HG02840 (cell line): ENCODE results near the gene SAMD5.

ENCODE experiments used
- ATAC-seq: cut with Tn5 transposase; IDR thresholded peaks from one replicate; pipeline ENCODE4 v1.9.1; 2021; ENCODE audit warnings: mild to moderate bottlenecking, moderate library complexity, moderate number of reproducible peaks; ENCODE audit not compliant: unreplicated experiment, low FRiP score

Gene SAMD5

DNA sequence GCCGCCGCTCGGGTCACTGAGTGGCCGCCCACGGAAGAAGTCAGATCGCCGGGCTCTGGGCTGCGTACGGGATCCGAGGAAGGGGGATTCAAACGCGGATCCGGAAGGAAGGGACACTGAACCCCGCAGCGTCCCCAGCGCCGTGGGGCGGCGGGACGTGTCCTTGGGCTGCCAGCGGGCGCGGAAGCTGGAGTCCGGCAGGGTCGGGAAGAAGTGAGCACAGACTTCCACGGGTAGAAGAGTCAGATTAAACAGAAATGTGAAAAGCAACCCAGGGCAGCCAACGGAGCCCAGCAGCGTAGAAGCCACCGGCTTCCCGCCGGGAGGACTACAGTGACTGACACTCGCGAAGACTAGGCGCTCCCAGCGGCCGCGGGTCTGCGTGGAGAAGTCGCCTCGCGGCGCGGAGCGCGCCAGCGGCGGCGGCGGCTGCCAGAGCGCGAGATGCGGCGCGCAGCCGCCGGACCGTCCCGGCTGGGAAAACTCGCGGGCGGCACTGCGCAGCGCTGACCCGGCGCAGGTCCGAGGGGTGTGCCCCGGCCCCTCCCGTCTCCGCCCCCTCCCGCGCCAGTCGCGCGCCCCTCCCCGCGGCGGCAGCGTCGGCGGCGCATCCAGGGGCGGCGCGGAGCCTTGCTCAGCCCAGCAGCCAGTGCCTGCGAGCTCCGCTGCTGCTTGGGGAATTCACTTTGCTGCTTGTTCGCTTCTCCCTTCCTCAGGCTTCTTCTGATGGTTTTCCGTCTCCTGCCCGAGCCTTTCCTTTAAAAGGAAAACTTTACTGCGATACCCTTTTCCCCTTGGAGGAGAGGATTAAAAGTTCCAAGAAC, at the start of gene SAMD5:
TSS of gene SAMD5 (plus strand) at position 649 of the 824 bp plus-strand sequence. CDS start 239 bp downstream, outside the sequence.
- peak; percentile 58 for ATAC-seq

DNA sequence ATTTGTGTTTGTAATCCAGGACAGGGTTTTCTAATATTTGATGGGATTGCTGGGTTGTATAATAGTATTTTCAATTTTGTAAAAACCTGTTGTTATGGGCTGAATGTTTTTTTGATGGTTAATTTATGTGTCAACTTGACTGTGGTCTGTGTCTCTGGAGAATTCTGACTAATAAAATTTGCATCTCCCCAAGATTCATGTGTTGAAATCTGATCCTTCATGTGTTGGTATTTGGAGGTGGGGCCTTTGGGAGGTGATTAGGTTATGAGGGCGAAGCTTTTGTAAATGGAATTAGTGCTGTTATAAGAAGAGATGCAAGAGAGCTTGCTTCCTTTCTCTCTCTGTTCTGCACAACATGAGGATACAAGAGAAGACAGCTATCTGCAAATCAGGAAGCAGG, 48.7 kb upstream of the SAMD5 start:
- ATAC-seq = no peak

DNA sequence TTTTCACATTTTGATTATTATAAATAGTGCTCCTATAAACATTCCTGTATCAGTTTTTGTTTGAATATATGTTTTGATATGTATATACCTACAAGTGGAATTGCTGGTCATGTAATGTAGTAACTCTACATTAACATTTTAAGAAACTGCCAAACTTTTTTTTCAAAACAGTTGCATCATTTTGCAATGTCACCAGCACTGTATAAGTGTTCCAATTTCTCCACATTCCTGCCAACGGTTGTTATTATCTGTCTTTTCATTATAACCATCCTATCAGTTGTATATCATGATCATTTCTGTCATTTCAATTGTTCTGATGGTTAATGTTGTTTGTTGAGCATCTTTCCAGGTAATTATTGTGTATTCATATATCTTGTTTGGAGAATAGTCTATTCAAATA, 44.8 kb upstream of the SAMD5 start:
- no peak for ATAC-seq

DNA sequence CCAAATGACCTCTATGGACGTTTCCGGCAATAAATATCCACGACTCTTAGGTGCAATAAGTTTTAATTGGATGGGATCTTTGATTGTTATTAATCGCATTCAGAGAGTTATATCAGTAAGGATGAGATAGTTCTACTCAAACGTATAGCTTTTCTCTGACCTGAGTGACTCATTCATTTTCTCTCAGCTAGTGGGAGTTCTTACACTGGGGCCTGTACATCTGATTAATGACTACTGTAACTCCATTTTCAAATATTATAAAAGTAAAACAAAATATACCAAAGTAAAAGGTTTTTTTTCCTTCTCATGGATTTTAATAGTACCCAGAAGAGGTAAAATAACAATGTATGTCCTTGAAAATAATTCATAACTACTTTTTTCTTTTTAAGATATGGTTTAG, 41.1 kb upstream of the SAMD5 start:
- no peak for ATAC-seq

DNA sequence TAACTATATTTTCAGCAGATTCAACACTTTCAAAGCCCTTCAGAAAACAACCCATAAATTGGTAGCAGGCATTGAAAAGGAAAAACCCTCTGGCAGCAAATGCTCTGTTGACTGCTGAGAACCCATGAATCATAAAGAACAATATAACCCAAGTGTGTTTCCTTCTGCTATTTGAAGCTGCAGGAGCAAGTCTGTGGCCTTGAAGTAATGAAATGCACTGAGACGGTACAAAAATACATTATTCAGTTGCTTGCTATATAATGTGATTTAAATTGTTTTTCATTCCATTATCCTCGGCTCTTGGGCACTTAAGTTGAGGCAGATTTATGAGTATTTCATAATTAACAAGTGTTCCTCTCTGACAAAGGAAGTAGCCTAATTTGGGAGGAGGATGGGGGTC, 40.6 kb upstream of the SAMD5 start:
- ATAC-seq = no peak

DNA sequence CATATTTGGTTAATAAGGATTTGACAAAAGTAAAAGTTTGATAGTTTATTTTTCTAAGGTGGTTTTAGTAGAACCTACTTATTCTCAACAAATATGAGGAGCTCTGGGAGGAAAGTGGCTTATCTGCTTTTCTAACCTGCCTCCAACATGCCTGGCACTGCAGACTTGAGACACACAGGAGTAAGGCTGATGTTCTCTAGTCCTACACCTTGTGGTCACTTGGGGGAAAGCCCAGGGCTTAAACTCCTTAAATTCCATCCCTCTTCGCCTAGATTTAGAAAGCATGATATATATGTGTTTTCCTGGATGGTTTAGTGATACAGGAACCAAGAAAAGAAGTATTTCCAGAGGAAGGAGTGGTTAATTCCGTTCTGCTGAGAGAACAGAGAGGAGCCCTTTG, 39.9 kb upstream of the SAMD5 start:
- no peak for ATAC-seq

DNA sequence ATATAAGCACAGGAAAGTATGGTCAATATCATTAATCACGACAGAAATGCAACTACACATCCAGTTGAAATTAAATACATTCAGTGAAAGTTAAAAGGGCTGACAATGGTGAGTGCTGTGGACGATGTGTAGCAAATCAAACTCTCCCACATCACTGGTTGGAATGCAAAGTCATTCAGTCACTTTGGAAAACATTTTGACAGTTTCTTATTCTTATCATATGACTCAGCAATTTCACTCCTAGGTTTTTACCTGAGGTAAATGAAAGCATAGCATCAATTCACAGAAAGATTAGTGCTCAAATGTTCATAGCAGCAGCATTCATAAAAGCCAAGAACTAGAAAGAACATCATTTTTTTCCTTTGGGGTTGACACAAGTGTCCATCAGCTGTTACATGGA, 28.6 kb upstream of the SAMD5 start:
- no peak for ATAC-seq

DNA sequence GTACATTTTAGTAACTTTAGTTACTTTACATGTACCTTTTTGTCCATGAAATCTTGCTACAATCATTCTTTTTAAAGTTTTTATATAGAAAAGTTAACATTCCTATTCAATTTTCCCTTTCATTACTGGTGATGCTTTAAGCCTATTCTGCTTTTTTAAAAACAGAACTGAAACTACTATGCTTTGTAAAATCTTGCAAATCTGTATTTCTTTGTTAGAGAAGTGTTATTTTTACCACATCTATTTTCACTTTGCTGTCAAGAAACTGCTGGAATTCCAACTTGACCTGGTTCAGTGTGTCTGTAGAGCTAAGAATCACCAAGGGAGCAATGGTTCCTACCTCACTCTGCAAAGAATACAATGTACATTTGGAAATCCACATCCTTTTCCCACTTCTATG, 21.8 kb upstream of the SAMD5 start:
- no peak for ATAC-seq

DNA sequence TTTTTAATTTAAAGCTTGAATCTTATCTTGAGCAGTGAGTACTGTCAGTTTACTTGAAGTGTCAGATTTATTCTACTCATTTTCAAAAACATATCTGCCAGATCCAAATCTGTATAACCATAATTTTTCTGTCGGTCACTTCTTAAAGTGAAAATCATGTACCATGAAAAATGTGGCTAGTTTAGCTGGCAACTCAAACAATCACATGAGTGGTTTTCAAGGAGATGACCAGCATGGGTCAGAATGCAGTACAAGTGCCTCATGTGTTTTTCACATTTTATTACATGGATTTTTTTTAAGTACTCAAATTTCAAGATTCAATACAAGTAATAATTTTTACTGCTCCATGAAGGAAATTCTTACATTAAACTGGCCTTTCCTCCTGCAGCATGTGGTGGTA, 11.0 kb upstream of the SAMD5 start:
- no peak for ATAC-seq

DNA sequence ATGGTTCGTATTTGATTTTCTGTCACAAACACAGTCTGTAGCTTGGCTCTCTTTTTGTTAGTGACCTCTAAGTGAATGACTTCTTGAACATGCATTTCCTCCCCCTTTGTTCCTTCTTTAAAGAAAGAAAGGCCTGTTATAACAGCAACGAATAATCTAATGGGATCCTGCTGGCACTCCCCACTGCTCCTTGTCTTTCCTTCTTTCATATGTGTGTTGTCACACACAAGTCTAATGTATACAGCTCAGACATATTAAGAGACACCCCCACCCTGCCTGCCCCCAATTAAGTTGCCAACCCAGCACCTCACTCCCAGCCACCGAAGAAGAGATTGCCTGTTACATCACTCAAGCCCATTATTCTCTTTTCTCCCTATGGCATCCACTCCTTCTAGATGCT, 4.9 kb upstream of the SAMD5 start:
- no peak for ATAC-seq

DNA sequence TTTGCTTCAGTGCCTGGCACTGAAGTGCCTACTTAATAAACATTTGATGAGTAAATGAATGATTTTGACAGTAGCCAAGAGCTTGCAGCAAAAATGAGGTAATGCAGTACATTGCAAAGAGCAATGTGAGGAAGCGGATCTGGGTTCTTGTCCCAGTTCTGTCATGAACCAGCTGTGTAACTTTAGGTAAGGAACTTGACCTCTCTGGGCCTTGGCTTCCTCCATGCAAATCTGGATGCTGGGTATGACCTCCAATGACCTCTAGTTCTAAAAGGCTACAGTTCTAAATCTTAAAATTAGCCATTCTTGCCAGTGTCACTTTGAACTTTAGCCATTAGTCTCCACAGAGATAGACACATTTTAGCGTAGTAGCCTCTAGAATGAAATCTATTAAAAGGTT, 3.6 kb upstream of the SAMD5 start:
- ATAC-seq = no peak

DNA sequence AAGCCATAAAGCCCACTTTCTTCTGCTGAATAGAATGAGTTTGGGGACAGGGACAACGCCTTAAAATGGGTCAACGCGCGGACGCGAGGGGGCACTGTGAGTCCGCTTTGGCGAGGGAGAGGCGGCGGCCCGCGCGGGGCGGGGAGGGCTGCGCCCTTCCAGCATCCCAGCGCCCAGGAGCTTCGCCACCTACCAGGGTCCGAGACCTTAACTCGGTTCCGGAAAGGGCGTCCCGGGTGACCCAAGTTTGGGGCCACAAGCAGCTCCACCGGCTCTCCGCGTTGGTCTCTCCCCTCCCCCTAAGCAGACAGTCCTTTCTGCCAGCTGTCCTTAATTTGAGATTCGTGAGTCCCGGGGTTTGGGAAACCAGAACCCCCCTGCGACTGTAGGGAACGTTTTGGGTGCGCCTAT, 1.8 kb upstream of the SAMD5 start:
- no peak for ATAC-seq

DNA sequence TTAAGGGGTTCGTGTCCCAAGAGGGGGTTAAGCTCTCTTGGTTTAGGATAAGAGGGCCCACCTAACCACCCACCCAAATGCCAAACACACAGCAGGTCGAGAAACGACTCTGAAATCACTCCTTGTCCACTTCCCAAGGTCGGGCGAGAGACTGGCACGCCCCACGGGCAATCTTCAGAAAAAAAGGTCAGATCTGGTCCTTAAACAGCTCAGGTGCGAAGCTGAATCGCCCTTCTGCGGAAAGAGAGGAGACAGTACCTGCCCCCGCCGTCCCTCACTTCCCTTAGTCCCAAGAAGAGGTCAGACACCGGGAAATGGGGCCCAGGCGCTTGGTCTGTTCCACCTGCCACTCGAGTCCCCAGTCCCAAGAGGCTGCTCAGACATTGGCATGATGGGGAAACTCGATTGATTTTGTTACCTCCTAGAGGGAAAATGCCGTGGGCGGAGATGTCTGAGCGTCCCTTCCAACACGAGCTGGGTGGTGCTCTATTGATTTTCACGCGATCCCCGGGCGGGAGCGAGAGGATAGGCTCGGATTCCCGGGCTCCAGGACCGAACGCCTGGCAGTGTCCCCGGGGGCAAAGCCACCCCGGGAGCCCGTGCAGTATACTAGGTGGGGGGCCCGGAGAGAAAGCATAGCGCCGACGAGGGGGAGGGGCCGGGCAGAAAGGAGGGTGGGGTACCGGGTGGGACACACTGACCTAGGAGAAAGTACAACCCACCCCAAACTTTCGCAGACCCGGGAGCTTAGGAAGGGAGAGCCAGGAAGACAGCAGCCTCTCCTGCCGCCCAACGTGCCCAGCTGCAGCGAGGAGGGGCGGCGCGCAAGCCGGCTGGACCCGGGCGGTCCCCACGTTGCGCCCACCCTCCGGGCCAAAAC, 1.1 kb upstream of the SAMD5 start:
- ATAC-seq = no peak

DNA sequence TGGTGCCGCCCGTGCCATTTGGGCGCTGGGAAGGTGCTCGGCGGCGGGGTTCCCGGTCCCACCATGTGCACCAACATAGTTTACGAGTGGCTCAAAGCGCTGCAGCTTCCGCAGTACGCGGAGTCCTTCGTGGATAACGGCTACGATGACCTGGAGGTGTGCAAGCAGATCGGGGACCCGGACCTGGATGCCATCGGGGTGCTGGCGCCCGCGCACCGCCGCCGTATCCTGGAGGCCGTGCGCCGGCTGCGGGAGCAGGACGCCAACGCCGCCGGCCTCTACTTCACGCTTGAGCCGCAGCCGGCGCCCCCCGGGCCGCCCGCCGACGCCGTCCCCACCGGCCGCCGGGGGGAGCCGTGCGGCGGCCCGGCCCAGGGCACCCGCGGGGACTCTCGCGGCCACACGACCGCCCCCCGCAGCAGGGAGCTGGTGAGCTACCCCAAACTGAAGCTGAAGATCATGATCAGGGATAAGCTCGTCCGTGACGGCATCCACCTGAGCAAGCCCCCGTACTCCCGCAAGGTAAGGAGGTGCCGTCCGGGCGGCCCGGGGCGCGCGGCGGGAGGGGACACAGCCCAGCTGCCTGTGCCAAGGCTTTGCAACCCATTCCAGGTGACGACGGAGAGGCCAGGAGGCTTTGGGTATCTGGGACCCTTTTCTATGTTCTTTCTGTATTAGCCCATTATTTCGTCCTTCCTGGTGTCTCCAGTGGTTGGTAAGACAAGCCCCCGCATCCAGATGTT, 547 bp downstream of the SAMD5 start:
- no peak for ATAC-seq

DNA sequence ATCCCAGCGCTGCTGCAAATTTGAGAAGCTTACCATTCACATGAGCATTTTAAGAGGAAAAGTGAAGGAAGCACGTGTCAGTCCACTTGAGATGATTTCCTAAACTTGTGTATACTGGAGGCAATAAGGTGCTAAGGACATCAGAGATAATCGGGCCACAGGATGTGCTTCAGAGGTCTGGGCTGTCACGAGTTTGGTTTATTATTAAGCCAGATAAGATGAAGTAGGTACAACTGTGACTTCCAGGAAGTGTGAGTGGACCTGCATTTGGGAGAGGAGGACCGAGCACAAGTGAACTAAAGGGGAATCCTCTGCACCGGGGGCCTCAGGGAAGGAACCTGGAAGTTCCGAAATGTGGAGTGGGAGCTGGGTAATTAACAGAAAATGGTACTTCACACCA, 1.4 kb downstream of the SAMD5 start:
- ATAC-seq = peak; percentile 44

DNA sequence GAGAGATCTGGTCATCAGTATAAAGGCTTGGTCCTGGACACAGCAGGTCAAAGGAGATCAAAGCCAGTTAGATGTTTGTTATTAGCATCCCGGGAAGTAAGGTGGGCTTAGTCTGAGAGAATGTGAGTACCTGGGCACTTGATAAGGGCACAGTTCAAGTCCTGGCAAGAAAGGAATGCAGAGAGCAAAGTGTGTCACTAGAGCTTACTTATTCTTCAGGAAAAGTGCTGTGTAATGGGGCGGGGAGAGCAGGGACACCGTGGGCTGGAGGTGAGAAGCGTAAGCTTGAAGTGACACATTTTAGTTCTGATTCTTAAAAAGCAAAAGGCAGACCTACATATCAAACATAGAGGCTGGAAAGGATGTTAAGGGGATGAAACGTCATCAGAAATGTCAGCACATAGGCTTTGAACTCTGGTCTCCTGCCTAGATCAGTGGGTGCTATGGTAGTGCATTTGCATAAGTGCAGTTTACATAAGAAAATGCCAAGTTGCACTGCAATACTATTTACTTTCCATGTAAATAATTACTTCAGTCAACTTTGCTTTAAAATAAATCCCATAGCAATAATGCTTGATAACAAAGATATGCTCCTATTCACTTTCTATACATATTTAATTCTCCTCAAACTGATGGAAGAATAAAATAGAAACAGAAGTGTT, 2.6 kb downstream of the SAMD5 start:
- ATAC-seq = no peak

DNA sequence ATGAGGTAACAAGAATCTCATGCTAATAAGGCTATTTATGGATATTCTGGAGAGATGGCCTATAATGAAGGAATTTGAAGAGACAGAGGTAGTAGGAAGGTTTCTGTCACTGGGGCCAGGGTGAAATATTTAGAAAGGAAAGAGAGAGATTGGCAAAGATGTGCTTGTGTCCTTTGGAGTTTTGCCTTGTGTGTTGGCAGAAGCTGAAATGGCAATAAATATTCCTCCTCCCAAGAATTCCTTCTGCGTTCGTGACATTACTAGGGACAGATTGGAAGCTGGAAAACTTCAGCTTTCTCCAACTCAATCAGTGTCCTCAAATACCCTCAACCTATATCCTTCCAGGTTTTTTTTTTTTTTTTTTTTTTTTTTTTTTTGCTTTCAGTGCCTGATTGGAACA, 6.3 kb downstream of the SAMD5 start:
- ATAC-seq = no peak

DNA sequence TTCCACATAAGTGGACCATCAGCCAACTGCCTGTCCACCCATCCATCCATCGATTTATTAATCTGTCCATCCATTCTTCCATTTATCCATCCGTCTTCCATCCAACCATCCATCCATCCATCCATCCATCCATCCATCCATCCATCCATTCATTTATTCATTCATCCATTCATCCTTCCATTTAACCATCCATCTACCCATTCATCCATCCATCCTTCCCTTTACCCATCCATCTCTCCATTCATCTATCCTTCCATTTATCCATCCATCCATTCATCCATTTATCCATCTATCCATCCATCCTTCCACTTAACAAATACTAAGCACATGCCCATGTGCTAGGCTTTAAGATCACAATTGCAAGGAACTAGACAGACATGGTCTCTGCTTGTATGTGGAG, 6.8 kb downstream of the SAMD5 start:
- no peak for ATAC-seq

DNA sequence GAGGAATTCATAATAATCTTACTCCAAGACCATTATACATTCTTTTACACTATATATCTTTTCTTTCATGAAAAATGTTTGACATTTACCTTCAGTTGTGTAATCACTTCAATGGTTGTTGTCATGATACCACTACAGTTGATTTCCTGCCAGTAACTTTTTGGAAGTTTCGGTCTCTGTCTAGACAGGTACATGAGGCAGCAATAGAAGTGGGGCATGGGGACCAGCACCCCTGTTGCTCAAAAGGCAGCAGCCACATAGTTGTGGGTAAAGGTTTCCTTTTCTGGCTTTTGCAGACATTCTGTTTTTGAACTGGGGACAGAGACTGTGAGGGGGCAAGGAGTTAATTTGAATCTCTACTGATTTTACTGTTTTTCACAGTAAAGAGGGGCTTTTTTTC, 14.1 kb downstream of the SAMD5 start:
- ATAC-seq = no peak

DNA sequence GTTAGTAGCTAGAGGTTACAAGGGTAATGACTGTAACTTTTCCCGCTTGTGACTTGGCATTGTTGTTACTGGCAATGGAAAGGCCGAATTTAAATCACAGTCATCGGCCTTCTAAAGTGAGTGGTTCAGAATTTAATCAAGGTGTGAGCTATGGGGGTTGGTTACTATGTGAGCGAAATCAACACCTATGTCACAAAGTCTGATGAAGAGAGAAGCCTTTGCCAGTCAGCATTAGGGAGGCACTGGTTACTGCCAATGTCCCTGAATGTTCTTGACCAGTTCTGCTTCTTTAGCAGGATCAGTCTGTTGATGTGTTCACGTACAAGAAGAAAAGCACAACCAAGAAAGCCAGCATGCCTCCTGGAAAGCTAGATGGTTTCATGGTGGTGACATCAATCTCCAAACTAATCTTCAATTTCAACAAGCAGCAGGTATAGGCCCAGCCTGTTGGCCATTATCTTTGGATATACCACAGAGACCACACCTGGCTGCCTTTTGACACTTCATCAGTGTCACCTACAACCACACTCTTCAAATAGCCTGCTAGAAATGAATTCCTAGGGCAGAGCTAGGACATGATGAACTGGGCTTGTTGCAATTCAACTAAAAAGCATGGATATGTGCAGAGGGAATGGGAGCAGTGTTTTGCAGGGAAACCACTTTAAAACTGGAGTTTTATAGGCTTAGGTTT, 17.2 kb downstream of the SAMD5 start:
- ATAC-seq = no peak
